ENCODE data around the gene STK31. TPM values are rescaled to one million over a fixed set of nuclear protein-coding genes. Genes with fewer than 3 reads are reported as not detected.
"Not testable (repeated sequence)": the region's sequence is repeated elsewhere in the genome, so short reads cannot be mapped to it uniquely, and the experiment has no call there.

The STK31 gene
- total RNA-seq, 1 donor from 2014 or later: 2.8 TPM

GRCh38 chr7:23724113-23724512 lies 14.1 kb downstream of the STK31 start:
- H3K27me3 Mint-ChIP-seq (ENCODE audit: insufficient read depth, low read depth); H3K27me3 ChIP-seq: not testable (repeated sequence)

GRCh38 chr7:23742051-23742450 lies 32.0 kb downstream of the STK31 start:
- DNase-seq (ENCODE audit: low spot score): no peak
- no peak for TF ChIP-seq EZH2 (IDR thresholded peaks at IDR 0.05)
- TF ChIP-seq EZH2phosphoT487 (IDR thresholded peaks at IDR 0.05): no peak
- no peak for TF ChIP-seq CTCF (IDR thresholded peaks at IDR 0.05)
- H3K27me3 ChIP-seq: no peaks in the 10 kb centered on the region
- Mint-ChIP-seq H3K9me3 (peaks cover 24% of the 10 kb centered on the region), H3K4me1 (no peaks in the 10 kb centered on the region), H3K27me3 (ENCODE audit: insufficient read depth, low read depth) (peaks cover 3% of the 10 kb centered on the region), H3K27ac (no peak overlapping the region), H3K4me3 (no peak overlapping the region), H3K36me3 (peaks cover 4% of the 10 kb centered on the region)
- H4K20me1 ChIP-seq (ENCODE audit: low read depth): no peaks in the 10 kb centered on the region
- no peaks in the 10 kb centered on the region for H3K79me2 ChIP-seq (ENCODE audit: low read depth)
- H3K9ac ChIP-seq: no peak overlapping the region
- H3K27ac ChIP-seq: no peak overlapping the region
- H3K9me3 ChIP-seq (ENCODE audit: low read depth): peaks cover 12% of the 10 kb centered on the region
- H2AFZ ChIP-seq (replicated peaks): no peak overlapping the region
- H3K4me1 ChIP-seq: no peaks in the 10 kb centered on the region
- no peaks in the 10 kb centered on the region for H3F3A ChIP-seq (ENCODE audit: low read depth)
- no peak overlapping the region for H3K4me3 ChIP-seq
- peaks cover 6% of the 10 kb centered on the region for H3K36me3 ChIP-seq
- no peak overlapping the region for H3K4me2 ChIP-seq

More at GRCh38 chr7:23724113-23724512, 14.1 kb downstream of the STK31 start:
- not testable (repeated sequence) for H3F3A ChIP-seq (ENCODE audit: low read depth); H3K4me3 ChIP-seq; H3K9ac ChIP-seq; H3K36me3 ChIP-seq; H3K4me1 Mint-ChIP-seq; H4K20me1 ChIP-seq (ENCODE audit: low read depth); H3K27ac Mint-ChIP-seq; H3K27ac ChIP-seq; H3K79me2 ChIP-seq (ENCODE audit: low read depth); H2AFZ ChIP-seq (replicated peaks); H3K36me3 Mint-ChIP-seq; H3K4me3 Mint-ChIP-seq; H3K9me3 ChIP-seq (ENCODE audit: low read depth); H3K9me3 Mint-ChIP-seq
- DNase-seq (ENCODE audit: low spot score): peak; percentile 16
- Histone ChIP-seq H3K4me2 (peak overlapping the region; percentile 50), H3K4me1 (peaks cover 14% of the 10 kb centered on the region)

GRCh38 chr7:23743226-23743625 lies 33.2 kb downstream of the STK31 start:
- Histone ChIP-seq H3K4me3 (no peak overlapping the region), H3K4me1 (no peaks in the 10 kb centered on the region), H3K4me2 (no peak overlapping the region), H3K79me2 (ENCODE audit: low read depth) (no peaks in the 10 kb centered on the region), H3K9ac (no peak overlapping the region), H3K36me3 (peaks cover 6% of the 10 kb centered on the region), H2AFZ (replicated peaks) (no peak overlapping the region), H3K27me3 (no peaks in the 10 kb centered on the region), H4K20me1 (ENCODE audit: low read depth) (no peaks in the 10 kb centered on the region), H3F3A (ENCODE audit: low read depth) (no peaks in the 10 kb centered on the region), H3K9me3 (ENCODE audit: low read depth) (peaks cover 12% of the 10 kb centered on the region), H3K27ac (no peak overlapping the region)
- no peaks in the 10 kb centered on the region for H3K4me1 Mint-ChIP-seq
- TF ChIP-seq EZH2phosphoT487 (IDR thresholded peaks at IDR 0.05) (no peak), EZH2 (IDR thresholded peaks at IDR 0.05) (no peak), CTCF (IDR thresholded peaks at IDR 0.05) (no peak)
- H3K4me3 Mint-ChIP-seq: no peak overlapping the region
- peaks cover 4% of the 10 kb centered on the region for H3K36me3 Mint-ChIP-seq
- peaks cover 3% of the 10 kb centered on the region for H3K27me3 Mint-ChIP-seq (ENCODE audit: insufficient read depth, low read depth)
- DNase-seq (ENCODE audit: low spot score): no peak
- H3K9me3 Mint-ChIP-seq: peaks cover 24% of the 10 kb centered on the region
- H3K27ac Mint-ChIP-seq: no peak overlapping the region

GRCh38 chr7:23746629-23747028 lies 36.6 kb downstream of the STK31 start:
- Histone ChIP-seq H3K79me2 (ENCODE audit: low read depth) (no peaks in the 10 kb centered on the region), H3K4me3 (no peak overlapping the region), H3K9me3 (ENCODE audit: low read depth) (peaks cover 12% of the 10 kb centered on the region), H3K9ac (no peak overlapping the region), H3K27ac (no peak overlapping the region), H3K36me3 (peaks cover 6% of the 10 kb centered on the region), H3K27me3 (no peaks in the 10 kb centered on the region), H3K4me1 (no peaks in the 10 kb centered on the region), H3F3A (ENCODE audit: low read depth) (no peaks in the 10 kb centered on the region), H2AFZ (replicated peaks) (no peak overlapping the region), H3K4me2 (no peak overlapping the region), H4K20me1 (ENCODE audit: low read depth) (no peaks in the 10 kb centered on the region)
- no peak for TF ChIP-seq EZH2phosphoT487 (IDR thresholded peaks at IDR 0.05)
- TF ChIP-seq EZH2 (IDR thresholded peaks at IDR 0.05): no peak
- no peak for TF ChIP-seq CTCF (IDR thresholded peaks at IDR 0.05)
- Mint-ChIP-seq H3K9me3 (peaks cover 21% of the 10 kb centered on the region), H3K27me3 (ENCODE audit: insufficient read depth, low read depth) (peaks cover 4% of the 10 kb centered on the region), H3K27ac (no peak overlapping the region), H3K36me3 (peaks cover 4% of the 10 kb centered on the region), H3K4me1 (no peaks in the 10 kb centered on the region), H3K4me3 (no peak overlapping the region)
- DNase-seq (ENCODE audit: low spot score): no peak

All from neural progenitor cell (in vitro differentiated cells).